HG03103 (cell line): Measurements from ENCODE around the gene SLC16A3.

Source experiments
- ATAC-seq: cut with Tn5 transposase; IDR thresholded peaks from one replicate; pipeline ENCODE4 v1.9.1; 2021; ENCODE audit warnings: low read depth; ENCODE audit not compliant: unreplicated experiment

The SLC16A3 gene

GRCh38 chr17:82221341-82221902, 7.4 kb upstream of the SLC16A3 start:
- ATAC-seq, result no peak

DNA sequence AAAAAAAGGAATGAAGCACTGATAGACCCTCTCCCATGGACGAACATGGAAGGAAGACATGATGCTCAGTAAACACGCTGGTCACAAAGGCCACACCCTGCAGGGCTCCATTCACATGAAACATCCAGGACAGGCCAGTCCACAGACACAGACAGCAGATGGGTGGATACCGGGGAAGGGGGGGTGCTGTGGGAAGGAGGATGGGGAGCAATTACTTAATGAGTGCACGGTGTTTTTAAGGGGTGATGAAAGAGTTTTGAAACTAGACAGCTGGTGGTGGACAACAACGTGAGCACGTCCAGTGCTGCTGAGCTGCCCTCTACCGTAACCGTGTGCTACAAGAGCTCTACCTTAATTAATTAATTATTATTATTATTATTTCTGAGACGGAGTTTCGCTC, 6.0 kb upstream of the SLC16A3 start:
- ATAC-seq, result no peak

DNA sequence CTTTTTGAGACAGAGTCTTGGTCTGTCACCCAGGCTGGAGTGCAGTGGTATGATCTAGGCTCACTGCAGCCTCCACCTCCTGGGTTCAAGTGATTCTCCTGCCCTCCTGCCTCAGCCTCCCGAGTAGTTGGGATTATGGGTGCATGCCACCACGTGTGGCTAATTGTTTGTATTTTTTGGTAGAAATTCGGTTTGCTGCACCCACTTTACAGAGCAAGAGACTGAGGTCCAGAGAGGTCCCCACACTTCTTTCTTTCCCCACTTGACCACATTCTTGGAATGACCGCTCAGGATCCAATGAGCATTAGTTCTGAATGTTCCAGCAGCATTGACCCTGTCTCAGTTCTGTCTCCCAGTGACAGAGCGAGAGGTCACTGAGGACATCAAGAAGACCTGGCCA, 5.3 kb upstream of the SLC16A3 start:
- ATAC-seq, result no peak

DNA sequence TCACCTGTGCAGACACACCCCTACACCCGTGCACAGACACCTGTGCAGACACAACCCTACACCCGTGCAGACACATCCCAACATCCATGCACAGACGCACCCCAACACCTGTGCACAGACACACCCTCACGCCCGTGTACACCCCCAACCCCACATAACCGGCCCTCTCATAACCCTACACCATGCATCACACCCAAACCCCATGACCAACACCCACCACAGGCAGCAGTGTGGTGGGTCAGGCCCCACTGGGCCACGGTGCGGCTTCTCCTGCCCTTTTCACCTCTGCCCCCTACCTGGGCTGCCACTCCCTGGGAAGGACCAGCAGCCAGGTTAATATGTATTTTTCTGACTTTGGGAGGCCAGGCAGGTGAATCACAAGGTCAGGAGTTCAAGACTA, 4.2 kb upstream of the SLC16A3 start:
- ATAC-seq, result no peak

DNA sequence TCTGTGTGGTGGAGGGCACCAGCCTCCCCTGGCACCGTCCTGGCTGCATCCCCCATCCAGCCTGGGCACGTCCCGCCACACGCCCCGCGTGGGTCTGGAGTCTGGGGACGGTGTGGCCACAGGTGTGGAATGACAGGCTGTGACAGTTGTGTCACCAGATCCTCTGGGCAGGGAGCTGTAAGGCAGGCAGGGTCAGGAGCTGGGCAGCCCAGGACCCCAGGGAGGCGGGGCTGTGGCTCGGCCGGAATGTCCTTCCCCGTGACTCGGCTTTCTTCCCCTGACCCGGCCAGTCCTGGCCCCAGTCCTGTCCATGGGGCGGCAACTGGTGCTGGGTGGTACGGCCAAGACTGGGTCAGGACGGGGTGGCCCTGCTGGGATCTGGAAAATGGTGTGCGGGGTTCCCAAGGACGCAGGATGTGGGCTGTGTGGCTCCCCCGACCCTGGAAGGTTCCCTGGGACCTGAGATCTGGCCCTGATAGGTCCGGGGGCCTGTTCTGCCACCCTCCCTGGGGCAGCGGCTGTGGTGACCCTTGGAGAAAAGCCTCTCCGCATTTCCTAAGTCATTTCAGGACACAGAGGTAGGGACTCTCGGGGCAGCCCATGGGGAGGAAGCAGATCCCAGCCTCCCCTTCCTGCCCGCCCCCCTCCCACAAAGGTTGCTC, 3.3 kb upstream of the SLC16A3 start:
- ATAC-seq, result no peak

DNA sequence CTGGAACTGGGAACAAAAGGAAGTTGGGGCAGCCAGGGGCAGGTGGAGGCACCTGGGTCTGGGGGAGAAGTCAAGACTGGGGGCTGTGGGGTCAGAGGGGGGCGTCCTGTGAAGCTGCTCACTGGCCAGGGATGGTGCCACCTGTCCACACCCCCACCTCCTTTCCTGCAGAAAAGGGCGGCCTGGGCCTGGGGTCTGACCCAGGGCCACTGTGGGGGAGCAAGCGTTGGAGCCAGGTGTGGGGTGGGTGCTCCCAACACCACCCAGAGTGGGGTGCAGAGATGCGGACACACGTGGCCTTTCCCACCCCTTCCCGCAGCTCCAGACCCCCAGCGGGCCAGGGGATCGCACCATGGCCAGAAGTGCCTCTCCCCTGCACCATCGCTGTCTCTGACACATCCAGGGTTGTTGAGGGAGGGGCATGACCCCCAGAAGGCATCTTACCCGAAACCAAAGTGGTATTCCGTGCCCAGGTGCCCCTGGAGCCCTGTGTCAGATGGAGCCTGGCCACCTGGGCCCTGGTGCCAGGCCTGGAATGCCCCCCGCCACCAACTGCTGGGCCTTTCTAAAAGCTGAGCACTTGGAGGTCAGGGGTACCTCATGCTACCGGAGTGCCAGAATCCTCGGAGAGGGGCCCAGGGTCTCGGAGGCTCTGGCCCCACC, 2.6 kb upstream of the SLC16A3 start:
- no peak for ATAC-seq

GRCh38 chr17:82226809-82227628, 1.8 kb upstream of the SLC16A3 start:
- ATAC-seq, result no peak

GRCh38 chr17:82227629-82228277, 1.1 kb upstream of the SLC16A3 start:
- ATAC-seq, result no peak

DNA sequence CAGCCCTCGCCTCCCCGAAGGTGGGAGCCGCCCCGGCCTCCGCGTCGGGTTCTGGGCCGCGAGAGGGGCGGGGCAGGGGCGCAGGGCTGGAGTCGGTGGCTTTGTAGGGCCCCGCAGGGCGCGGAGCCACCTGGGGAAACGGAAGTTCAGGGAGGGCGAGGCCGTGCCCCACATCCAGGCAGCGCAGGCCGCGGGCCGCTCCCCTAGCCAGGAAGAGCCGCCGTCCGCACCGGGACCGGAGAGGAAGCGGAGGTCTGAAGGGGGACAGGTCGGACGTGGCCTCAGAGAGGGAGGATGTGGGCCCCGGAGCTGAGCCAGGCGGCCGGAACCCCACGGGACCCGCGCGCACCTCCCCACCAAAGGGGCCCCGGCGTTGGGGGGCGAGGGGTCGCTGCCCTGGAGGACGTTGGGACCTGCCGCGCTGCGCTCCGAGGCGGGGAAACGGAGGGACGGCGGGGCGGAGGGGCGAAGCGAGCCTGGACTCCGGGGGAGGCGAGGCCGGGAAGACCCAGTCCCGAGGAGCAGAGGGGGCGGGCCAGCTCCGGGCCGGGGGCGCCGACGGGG, 482 bp upstream of the SLC16A3 start:
- no peak for ATAC-seq

- ATAC-seq, result no peak
Observed at GRCh38 chr17:82229698-82230608, 1.1 kb downstream of the SLC16A3 start.

DNA sequence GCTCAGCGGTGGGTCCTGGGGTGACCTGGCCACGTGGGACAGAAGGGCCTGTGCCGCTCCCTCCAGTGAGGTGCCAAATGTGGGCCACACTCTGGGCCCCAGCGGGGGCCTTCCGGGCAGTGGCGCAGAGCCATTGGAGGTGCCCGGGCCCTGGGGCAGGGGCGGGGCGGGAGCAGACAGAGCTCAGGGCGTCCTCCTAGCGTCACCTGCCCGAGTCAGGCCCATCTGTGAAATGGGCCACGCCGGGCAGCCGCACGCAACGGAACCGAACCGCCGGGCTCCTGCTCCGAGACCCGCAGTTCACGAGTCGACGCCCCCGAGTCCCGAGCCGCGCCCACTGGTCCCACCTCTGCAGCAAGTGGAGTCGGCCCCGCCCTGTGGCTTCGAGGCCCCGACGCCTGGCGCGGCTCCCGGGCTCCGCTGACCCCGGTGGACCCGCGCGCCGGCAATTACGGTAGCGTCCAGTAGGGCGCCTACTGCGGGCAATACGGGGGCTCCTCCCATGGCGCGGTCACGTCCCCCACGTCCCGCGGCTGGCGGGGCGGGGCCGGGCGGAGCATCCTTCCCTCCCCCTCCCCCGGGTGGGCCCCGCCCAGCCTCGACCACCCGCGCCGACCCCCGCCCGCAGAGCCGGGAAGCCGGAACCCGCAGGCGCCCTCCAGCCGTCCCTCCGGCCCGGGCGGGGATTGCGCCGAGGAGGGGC, 1.9 kb downstream of the SLC16A3 start:
- peak; percentile 43 for ATAC-seq

GRCh38 chr17:82231312-82231561, 2.4 kb downstream of the SLC16A3 start:
- no peak for ATAC-seq

- no peak for ATAC-seq
Observed at GRCh38 chr17:82231562-82232321, 2.9 kb downstream of the SLC16A3 start.

DNA sequence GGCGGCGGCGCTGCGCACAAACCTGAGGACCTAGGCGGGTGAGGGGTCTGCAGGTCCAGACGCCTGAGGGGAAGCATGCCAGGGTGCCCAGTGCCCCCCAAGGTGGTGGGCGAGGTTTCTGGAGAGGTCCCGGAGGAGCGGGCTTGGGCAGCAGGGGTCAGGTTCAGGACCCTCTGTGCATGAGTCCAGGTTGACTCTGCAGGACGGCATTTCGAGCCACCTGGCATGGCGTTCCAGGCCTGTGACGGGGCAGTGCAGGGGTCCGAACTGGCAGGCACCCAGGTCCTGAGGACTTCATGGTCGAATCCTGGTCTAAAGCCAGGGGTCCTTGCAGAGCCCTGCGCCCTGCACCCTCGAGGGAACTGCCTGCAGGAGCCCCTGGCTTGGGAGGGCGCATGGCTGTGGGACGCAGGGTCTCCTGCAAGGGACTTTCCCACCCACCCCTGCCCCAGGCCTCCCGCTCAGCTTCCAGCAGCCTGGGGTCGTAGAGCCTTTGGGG, 3.5 kb downstream of the SLC16A3 start:
- ATAC-seq, result no peak

- ATAC-seq, result no peak
Observed at GRCh38 chr17:82232876-82233785, 4.3 kb downstream of the SLC16A3 start.

GRCh38 chr17:82234211-82235055, 5.6 kb downstream of the SLC16A3 start:
- ATAC-seq, result no peak
